ENCODE measurements around the gene ATP2B2. TPM values are rescaled to one million over a fixed set of nuclear protein-coding genes. Genes with fewer than 3 reads are reported as not detected.

The ATP2B2 gene
- total and polyA plus RNA-seq, 9 of the 15 experiments (the other 6 are each of a cell fraction or from before 2014, with no cell fraction given), result 0.06 TPM; not detected in 8

DNA sequence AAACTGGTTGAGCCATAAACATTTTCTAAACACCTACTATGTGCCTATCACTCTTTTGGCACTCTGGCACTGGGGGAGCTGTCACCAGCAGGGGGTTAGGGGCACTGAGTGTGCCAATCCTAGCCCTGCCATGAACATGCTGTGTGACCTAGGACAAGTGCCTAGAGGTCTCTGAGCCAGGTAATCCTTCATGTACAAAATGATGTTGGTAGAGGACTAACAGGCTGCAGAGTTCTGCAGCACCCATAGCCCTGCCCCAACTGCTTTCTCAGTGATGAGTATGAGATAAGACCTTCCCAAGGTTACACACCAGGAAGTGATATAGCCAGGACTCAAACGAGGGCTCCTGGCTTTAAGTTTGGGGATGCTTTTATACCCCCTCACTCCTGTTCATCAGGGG, 99.6 kb downstream of the ATP2B2 start:
- Histone ChIP-seq H2AFZ (ENCODE audit: low read depth, low read length) (no peak overlapping the region), H3K79me2 (ENCODE audit: control insufficient read depth, insufficient read depth, low read length) (no peaks in the 10 kb centered on the region), H3K4me3 (no peak overlapping the region), H3K4me1 (replicated peaks in 1 of 2; ENCODE audit: control insufficient read depth in 2 of 2, insufficient read depth in 2 of 2, low read length in 2 of 2) (no peaks in the 10 kb centered on the region; a peak in 1 of 5 replicates), H3K27ac (ENCODE audit: extremely low read depth, low read depth, low read length) (no peak overlapping the region), H3K9me1 (ENCODE audit: control insufficient read depth, insufficient read depth, low read length) (no peaks in the 10 kb centered on the region), H3K4me2 (ENCODE audit: insufficient read depth, low read length) (no peak overlapping the region), H3K36me3 (ENCODE audit: control insufficient read depth, insufficient read depth, low read length) (no peaks in the 10 kb centered on the region), H3K27me3 (ENCODE audit: control insufficient read depth in 2 of 2, insufficient read depth in 2 of 2, low read length in 2 of 2) (peaks cover 20 to 64% of the 10 kb centered on the region in 2 experiments; a peak in 4 of 5 replicates), H4K20me1 (replicated peaks; ENCODE audit: control insufficient read depth, insufficient read depth, low read length) (no peaks in the 10 kb centered on the region; the same call in 1 of the 2 replicates), H3K9me3 (replicated peaks; ENCODE audit: control insufficient read depth, insufficient read depth, low read depth, low read length) (no peaks in the 10 kb centered on the region), H3K9ac (ENCODE audit: insufficient read depth in 1 of 2, low read depth in 2 of 2, low read length in 2 of 2) (no peak overlapping the region)
- POLR2A ChIA-PET, result no interaction called here
- CTCF ChIA-PET (ENCODE audit: low intra/inter-chr PET ratio), result no interaction called here
- in situ Hi-C loops (cut with MboI), result no loop called here
- FAIRE-seq, result no peak
- no TSS peak for BruUV-seq (replicated peaks)
- intact Hi-C loops (cut with micrococcal nuclease), result loop anchor here (5.0 kb wide), 1 partner anchor 69 kb away; no protein-coding TSS in a partner anchor
- ATAC-seq, result peak; percentile 8; the same call in 2 of the 3 replicates
- 14% methylated on average over 1 of the region's 1 CpG for WGBS (ENCODE audit: insufficient coverage, low coverage, missing lambda C conversion rate)
- DNase-seq (ENCODE audit: extremely low read depth in 1 of 4, low spot score in 3 of 4), result no peak
- TF ChIP-seq XRCC3 (IDR thresholded peaks at IDR 0.05) (no peak), BCOR (IDR thresholded peaks at IDR 0.05) (peak; percentile 83), RHOXF2B (CRISPR knock-in tag; conservative IDR thresholded peaks at IDR 0.05) (no peak), PCBP1 (IDR thresholded peaks at IDR 0.05; ENCODE audit: low read depth, low read length, poor library complexity, severe bottlenecking) (no peak), KDM1A (IDR thresholded peaks at IDR 0.05) (peak; percentile 15 to 53; a peak in 2 of 4 replicates), MYBL2 (IDR thresholded peaks at IDR 0.05; ENCODE audit: low read depth) (no peak), MYBL2 (CRISPR knock-in tag; IDR thresholded peaks at IDR 0.05; ENCODE audit: borderline replicate concordance) (no peak), SMARCA5 (IDR thresholded peaks at IDR 0.05) (peak; percentile 46; the same call in 1 of the 2 replicates), ILK (tag; IDR thresholded peaks at IDR 0.05; ENCODE audit: borderline replicate concordance, low read depth) (no peak), CXXC5 (CRISPR knock-in tag; IDR thresholded peaks at IDR 0.05) (no peak), GTF2E2 (tag; IDR thresholded peaks at IDR 0.05) (no peak), ZFP36 (IDR thresholded peaks at IDR 0.05; ENCODE audit: low read depth, low read length, partially characterized antibody) (peak; percentile 92), ZBTB49 (CRISPR knock-in tag; IDR thresholded peaks at IDR 0.05; ENCODE audit: borderline replicate concordance) (no peak), ARNT (IDR thresholded peaks at IDR 0.05) (no peak), ESRRA (IDR thresholded peaks at IDR 0.05; ENCODE audit: borderline replicate concordance, low read depth) (0 out of 2 replicates have a peak, but pooled peaks have one; percentile 20), RBM25 (IDR thresholded peaks at IDR 0.05; ENCODE audit: low read depth, low read length, severe bottlenecking) (peak; percentile 91), ZNF668 (CRISPR knock-in tag; IDR thresholded peaks at IDR 0.05) (no peak), SRSF7 (optimal IDR thresholded peaks at IDR 0.05; ENCODE audit: low read depth, low read length) (no peak)
- TF ChIP-seq, protein P1, sequence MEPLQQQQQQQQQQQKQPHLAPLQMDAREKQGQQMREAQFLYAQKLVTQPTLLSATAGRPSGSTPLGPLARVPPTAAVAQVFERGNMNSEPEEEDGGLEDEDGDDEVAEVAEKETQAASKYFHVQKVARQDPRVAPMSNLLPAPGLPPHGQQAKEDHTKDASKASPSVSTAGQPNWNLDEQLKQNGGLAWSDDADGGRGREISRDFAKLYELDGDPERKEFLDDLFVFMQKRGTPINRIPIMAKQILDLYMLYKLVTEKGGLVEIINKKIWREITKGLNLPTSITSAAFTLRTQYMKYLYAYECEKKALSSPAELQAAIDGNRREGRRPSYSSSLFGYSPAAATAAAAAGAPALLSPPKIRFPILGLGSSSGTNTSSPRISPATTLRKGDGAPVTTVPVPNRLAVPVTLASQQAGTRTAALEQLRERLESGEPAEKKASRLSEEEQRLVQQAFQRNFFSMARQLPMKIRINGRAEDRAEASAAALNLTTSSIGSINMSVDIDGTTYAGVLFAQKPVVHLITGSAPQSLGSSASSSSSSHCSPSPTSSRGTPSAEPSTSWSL (CRISPR knock-in tag; IDR thresholded peaks at IDR 0.05; ENCODE audit: borderline replicate concordance), result no peak
- TF ChIP-seq, protein P2, sequence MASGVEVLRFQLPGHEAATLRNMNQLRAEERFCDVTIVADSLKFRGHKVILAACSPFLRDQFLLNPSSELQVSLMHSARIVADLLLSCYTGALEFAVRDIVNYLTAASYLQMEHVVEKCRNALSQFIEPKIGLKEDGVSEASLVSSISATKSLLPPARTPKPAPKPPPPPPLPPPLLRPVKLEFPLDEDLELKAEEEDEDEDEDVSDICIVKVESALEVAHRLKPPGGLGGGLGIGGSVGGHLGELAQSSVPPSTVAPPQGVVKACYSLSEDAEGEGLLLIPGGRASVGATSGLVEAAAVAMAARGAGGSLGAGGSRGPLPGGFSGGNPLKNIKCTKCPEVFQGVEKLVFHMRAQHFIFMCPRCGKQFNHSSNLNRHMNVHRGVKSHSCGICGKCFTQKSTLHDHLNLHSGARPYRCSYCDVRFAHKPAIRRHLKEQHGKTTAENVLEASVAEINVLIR (CRISPR knock-in tag; IDR thresholded peaks at IDR 0.05), result no peak
